Esophagus muscularis mucosa (tissue), 4 donors: ENCODE measurements around the gene OR2S2. TPM values are rescaled to one million over a fixed set of nuclear protein-coding genes. Genes with fewer than 3 reads are reported as not detected.
A peak's percentile ranks its signal among the peaks of the same experiment; 100 is the strongest.

ENCODE experiments used
- DNase-seq: peaks from one replicate; pipeline ENCODE4 v3.0.0-alpha.2; 2017; ENCODE audit errors: extremely low spot score
- H3K27ac ChIP-seq, 4 donors: fragments of 200-600 bp; sonication (generic); replicated peaks in 1 of 4; 1 replicate in 3 of 4; 2 replicates in 1 of 4; pipeline ENCODE4 v1.5.1; 2016 to 2019; ENCODE audit warnings: mild to moderate bottlenecking in 1 of 4
- H3K27me3 ChIP-seq, 4 donors: fragments of 200-600 bp; sonication (generic); one replicate each; pipeline versions ENCODE4 v1.5.1 to v1.6.0; 2016 to 2019
- H3K36me3 ChIP-seq, 4 donors: fragments of 200-600 bp; sonication (generic); one replicate each; pipeline ENCODE4 v1.5.1; 2016 to 2019
- H3K4me1 ChIP-seq, 4 donors: fragments of 200-600 bp; sonication (generic); one replicate each; pipeline ENCODE4 v1.5.1; 2016 to 2019
- H3K4me3 ChIP-seq, 4 donors: fragments of 200-600 bp; sonication (generic); 1 replicate in 2 of 4; 2 replicates in 2 of 4; pipeline ENCODE4 v1.5.1; 2016 to 2019; ENCODE audit warnings: mild to moderate bottlenecking in 4 of 4, moderate library complexity in 1 of 4
- H3K9me3 ChIP-seq, 4 donors: fragments of 200-600 bp; sonication (generic); 1 replicate in 3 of 4; 2 replicates in 1 of 4; pipeline ENCODE4 v1.5.1; 2016 to 2019
- EP300 ChIP-seq: sonication (generic); formaldehyde crosslinking; IDR thresholded peaks from one replicate; pipeline ENCODE4 v1.6.1; 2017; ENCODE audit warnings: antibody characterized with exemption
- POLR2A ChIP-seq: fragments of 450-650 bp; IDR thresholded peaks from one replicate; pipeline ENCODE4 v1.6.1; 2017; ENCODE audit warnings: antibody characterized with exemption, moderate library complexity, mild to moderate bottlenecking, low read depth
- POLR2AphosphoS5 ChIP-seq, 2 donors: sonication (generic); formaldehyde crosslinking; IDR thresholded peaks; one replicate each; pipeline ENCODE4 v1.6.1; 2017; ENCODE audit warnings: antibody characterized with exemption in 2 of 2
- WGBS: methylation state at CpG from one replicate; pipeline ENCODE4 v1.1.5; 2018; 5-methylcytosine and 5-hydroxymethylcytosine counted together
- intact Hi-C: fragments of 100-400 bp; cut with DNase I; formaldehyde crosslinking; loops from one replicate; pipeline ENCODE4 v1.15.1; 2023
- total RNA-seq, 4 donors: library from RNA; depleted of rRNA; stranded (reverse); fragments of >200 nt; gene quantifications; one replicate each; pipeline versions ENCODE4 v1.1.0 to v1.2.1, GENCODE V29; 2016
- TF ChIP-seq, protein P1 (sequence below), 3 experiments: fragments of 200-600 bp in 2 of 3; fragments of 450-650 bp in 1 of 3; sonication (generic) in 2 of 3; IDR thresholded peaks; one replicate each; pipeline ENCODE4 v1.5.1; 2017 to 2019; ENCODE audit warnings: antibody characterized with exemption in 3 of 3, mild to moderate bottlenecking in 2 of 3, moderate library complexity in 1 of 3

OR2S2 gene
- total RNA-seq, 4 donors from 2014 or later: not detected

DNA sequence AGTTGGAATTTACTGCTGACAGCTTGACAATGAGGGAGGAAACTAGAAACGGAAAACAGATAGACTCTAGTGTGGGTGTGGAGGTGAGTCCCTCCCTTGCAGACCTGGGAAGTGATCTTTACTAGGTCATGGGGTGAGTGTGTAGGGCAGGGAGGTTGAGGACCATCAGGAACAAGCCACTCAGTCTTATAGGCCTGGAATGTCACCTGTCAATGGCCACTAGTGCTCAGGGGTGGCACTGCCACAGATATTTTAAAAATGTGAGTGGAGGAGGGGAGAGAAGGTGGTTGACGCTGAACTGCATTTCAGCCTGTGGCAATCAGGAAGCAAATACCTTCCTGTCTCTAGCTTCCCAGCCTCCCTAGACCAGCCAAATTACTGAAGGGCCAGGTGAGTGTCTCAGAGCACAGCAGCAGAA is 9.0 kb downstream of the OR2S2 start:
- no peak overlapping the region for H3K4me3 ChIP-seq
- no peaks in the 10 kb centered on the region for H3K9me3 ChIP-seq
- TF ChIP-seq EP300 (no peak), POLR2A (no peak), POLR2AphosphoS5 (IDR thresholded peaks at IDR 0.05) (no peak)
- TF ChIP-seq, protein P1, sequence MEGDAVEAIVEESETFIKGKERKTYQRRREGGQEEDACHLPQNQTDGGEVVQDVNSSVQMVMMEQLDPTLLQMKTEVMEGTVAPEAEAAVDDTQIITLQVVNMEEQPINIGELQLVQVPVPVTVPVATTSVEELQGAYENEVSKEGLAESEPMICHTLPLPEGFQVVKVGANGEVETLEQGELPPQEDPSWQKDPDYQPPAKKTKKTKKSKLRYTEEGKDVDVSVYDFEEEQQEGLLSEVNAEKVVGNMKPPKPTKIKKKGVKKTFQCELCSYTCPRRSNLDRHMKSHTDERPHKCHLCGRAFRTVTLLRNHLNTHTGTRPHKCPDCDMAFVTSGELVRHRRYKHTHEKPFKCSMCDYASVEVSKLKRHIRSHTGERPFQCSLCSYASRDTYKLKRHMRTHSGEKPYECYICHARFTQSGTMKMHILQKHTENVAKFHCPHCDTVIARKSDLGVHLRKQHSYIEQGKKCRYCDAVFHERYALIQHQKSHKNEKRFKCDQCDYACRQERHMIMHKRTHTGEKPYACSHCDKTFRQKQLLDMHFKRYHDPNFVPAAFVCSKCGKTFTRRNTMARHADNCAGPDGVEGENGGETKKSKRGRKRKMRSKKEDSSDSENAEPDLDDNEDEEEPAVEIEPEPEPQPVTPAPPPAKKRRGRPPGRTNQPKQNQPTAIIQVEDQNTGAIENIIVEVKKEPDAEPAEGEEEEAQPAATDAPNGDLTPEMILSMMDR (IDR thresholded peaks at IDR 0.05): no peak
- WGBS: 74% methylated on average over 2 of the region's 2 CpGs
- DNase-seq: no peak
- H3K36me3 ChIP-seq: no peaks in the 10 kb centered on the region
- no peak overlapping the region for H3K27ac ChIP-seq
- peaks cover 6 to 18% (median 13%) of the 10 kb centered on the region in 4 donors for H3K4me1 ChIP-seq
- intact Hi-C loops: no loop called here
- H3K27me3 ChIP-seq: no peaks in the 10 kb centered on the region

DNA sequence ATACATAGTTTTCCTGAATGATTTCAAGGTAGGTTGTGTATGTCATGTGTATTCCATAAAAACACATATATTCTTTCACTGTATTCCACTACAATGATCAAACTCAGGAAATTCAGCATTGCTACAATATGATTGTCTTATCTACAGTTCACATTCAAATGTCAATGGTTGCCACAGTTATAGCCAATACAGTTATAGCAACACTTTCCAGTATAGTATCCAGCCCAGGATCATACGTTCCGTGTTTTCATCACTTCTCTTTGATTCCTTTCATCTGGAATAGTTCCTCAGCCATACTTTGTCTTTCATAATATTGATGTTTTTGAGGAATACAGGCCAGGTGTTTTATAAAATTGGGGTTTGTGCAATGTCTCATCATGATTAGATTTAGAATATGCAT is 9.5 kb downstream of the OR2S2 start:
- no peak for DNase-seq
- H3K27me3 ChIP-seq: no peaks in the 10 kb centered on the region
- WGBS: 75% methylated on average over 2 of the region's 2 CpGs
- H3K4me1 ChIP-seq: peaks cover 6 to 18% (median 13%) of the 10 kb centered on the region in 4 donors
- no peaks in the 10 kb centered on the region for H3K9me3 ChIP-seq
- no peak overlapping the region for H3K27ac ChIP-seq
- H3K4me3 ChIP-seq: no peak overlapping the region
- intact Hi-C loops: no loop called here
- TF ChIP-seq EP300 (no peak), POLR2AphosphoS5 (IDR thresholded peaks at IDR 0.05) (no peak), POLR2A (no peak)
- TF ChIP-seq, protein P1 (IDR thresholded peaks at IDR 0.05): no peak
- H3K36me3 ChIP-seq: no peaks in the 10 kb centered on the region

- intact Hi-C loops: no loop called here
- Histone ChIP-seq H3K4me1 (peaks cover 6 to 16% (median 12%) of the 10 kb centered on the region in 4 donors), H3K27ac (peak overlapping the region in 3 of 4 donors; percentile 18 to 39 (median 20)), H3K9me3 (no peaks in the 10 kb centered on the region), H3K36me3 (no peaks in the 10 kb centered on the region), H3K27me3 (no peaks in the 10 kb centered on the region), H3K4me3 (peak overlapping the region in 3 of 4 donors; percentile 3 to 15 (median 12))
- 33% methylated on average over 10 of the region's 10 CpGs for WGBS
- TF ChIP-seq, protein P1 (IDR thresholded peaks at IDR 0.05): peak; percentile 82 to 90 (median 86)
- TF ChIP-seq POLR2A (no peak), EP300 (no peak), POLR2AphosphoS5 (IDR thresholded peaks at IDR 0.05) (peak; percentile 53 to 54)
- no peak for DNase-seq
Observed at GRCh38 chr9:35945341-35946018, 12.5 kb downstream of the OR2S2 start.

GRCh38 chr9:35944841-35945240 is 13.1 kb downstream of the OR2S2 start:
- no peaks in the 10 kb centered on the region for H3K27me3 ChIP-seq
- no peaks in the 10 kb centered on the region for H3K36me3 ChIP-seq
- no peaks in the 10 kb centered on the region for H3K9me3 ChIP-seq
- DNase-seq: no peak
- WGBS: 97% methylated on average over 3 of the region's 3 CpGs
- intact Hi-C loops: no loop called here
- H3K27ac ChIP-seq: peak overlapping the region in 2 of 4 donors; percentile 18 to 39
- TF ChIP-seq POLR2AphosphoS5 (IDR thresholded peaks at IDR 0.05): no peak
- H3K4me3 ChIP-seq: no peak overlapping the region
- H3K4me1 ChIP-seq: peaks cover 6 to 16% (median 12%) of the 10 kb centered on the region in 4 donors

DNA sequence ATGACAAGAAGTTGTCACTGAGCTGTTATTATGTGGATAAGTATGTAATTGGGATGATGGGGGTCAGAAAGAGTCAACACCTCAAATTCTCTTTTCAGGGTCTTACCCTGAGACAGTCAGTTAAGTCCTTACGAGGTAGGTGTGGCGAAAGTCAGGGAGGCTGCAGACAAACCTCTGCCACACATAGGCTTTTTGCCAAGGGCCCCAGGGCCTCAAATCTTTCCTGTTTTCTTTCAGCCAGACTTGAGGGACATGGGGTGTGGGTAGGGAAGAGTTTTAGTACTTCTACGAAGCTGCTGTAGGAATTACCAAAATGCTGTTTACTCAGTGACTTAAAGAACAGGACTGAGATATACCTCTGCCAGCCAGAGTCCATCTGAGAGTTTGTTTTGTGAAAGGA is 13.8 kb downstream of the OR2S2 start:
- H3K4me1 ChIP-seq: peaks cover 6 to 16% (median 9%) of the 10 kb centered on the region in 4 donors
- TF ChIP-seq, protein P1 (IDR thresholded peaks at IDR 0.05): no peak
- TF ChIP-seq POLR2AphosphoS5 (IDR thresholded peaks at IDR 0.05) (no peak), POLR2A (no peak), EP300 (no peak)
- no peaks in the 10 kb centered on the region for H3K27me3 ChIP-seq
- H3K9me3 ChIP-seq: no peaks in the 10 kb centered on the region
- intact Hi-C loops: no loop called here
- no peak for DNase-seq
- 79% methylated on average over 3 of the region's 3 CpGs for WGBS
- H3K36me3 ChIP-seq: no peaks in the 10 kb centered on the region
- no peak overlapping the region for H3K4me3 ChIP-seq
- no peak overlapping the region for H3K27ac ChIP-seq
